AG04450 (cell line): ENCODE results near the gene THBS3. TPM values are rescaled to one million over a fixed set of nuclear protein-coding genes. Genes with fewer than 3 reads are reported as not detected.

Experiments
- CTCF ChIA-PET: fragments of 300-600, 350-600 bp; formaldehyde crosslinking; extraction: SDS; loops from one replicate; lab custom pipeline; 2022; ENCODE audit warnings: antibody characterized with exemption, inconsistent platforms; lab: Charles Lee
- POLR2A ChIA-PET: fragments of 350-600 bp; formaldehyde crosslinking; extraction: SDS; loops from one replicate; lab custom pipeline; 2021; ENCODE audit warnings: antibody characterized with exemption, inconsistent platforms; lab: Yijun Ruan, JAX
- DNase-seq: peaks from one replicate; pipeline ENCODE4 v3.0.0-alpha.2; 2011; ENCODE audit warnings: low read depth, low spot score
- H3K27ac ChIP-seq: one replicate; pipeline ENCODE4 v1.5.1; 2012; ENCODE audit warnings: low read depth, low read length, control low read depth
- H3K27me3 ChIP-seq: one replicate; pipeline ENCODE4 v1.6.0; 2012; ENCODE audit warnings: low read length; ENCODE audit not compliant: control insufficient read depth, insufficient read depth
- H3K4me3 ChIP-seq: 2 replicates; pipeline ENCODE4 v1.5.1; 2011; ENCODE audit warnings: mild to moderate bottlenecking, low read depth, low read length, control low read depth
- H3K9me3 ChIP-seq: 2 replicates; pipeline ENCODE4 v1.5.1; 2012; ENCODE audit warnings: low read length; ENCODE audit not compliant: control insufficient read depth, insufficient read depth
- CTCF ChIP-seq: IDR thresholded peaks from 2 replicates; pipeline ENCODE4 v1.5.1; 2011; ENCODE audit warnings: low read depth, low read length, control low read depth, inconsistent platforms
- polyA plus RNA-seq: library from polyadenylated mRNA; depleted of rRNA; stranded (reverse); fragments of >200 nt; gene quantifications from 2 replicates; pipeline ENCODE4 v1.2.3, GENCODE V29; 2011

Gene THBS3
- polyA plus RNA-seq, 1 experiment, result 32.5 TPM

DNA sequence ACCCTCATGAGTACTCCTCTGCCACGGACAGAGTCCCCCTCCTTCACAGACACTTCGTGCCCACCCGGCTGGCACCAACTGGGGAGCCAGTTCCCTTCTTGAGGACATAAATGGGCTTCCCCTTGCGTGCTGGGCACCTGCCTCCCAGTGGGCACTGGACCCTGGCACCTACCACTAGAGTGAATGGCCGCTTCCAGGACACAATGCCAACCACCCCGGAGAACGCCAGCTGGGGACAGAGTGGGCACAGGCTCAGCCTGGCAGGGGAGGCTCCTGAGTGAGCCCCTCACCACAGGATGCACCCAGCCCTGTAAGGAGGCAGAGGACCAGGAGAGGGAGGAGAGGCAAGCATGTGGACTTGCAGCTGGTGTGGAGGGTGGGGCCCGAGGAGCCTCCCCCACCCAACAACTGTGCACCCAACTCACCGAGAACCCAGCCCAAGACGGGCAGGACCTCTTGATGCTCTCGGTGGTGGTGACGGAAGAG, 46.6 kb upstream of the THBS3 start:
- POLR2A ChIA-PET, result interaction anchor here (1.0 kb wide), 1 partner anchor 30 kb away, joined by 3 read pairs; no protein-coding TSS in a partner anchor
- no peaks in the 10 kb centered on the region; the same call in 1 of the 2 replicates for H3K9me3 ChIP-seq
- TF ChIP-seq CTCF, result no peak
- no peak overlapping the region for H3K27ac ChIP-seq
- H3K4me3 ChIP-seq, result peak overlapping the region; percentile 77
- no peaks in the 10 kb centered on the region for H3K27me3 ChIP-seq
- CTCF ChIA-PET, result interaction anchor here (0.6 kb wide), 1 partner anchor 337 kb away, joined by 3 read pairs; no protein-coding TSS in a partner anchor
- DNase-seq, result no peak

- H3K27ac ChIP-seq, result no peak overlapping the region
- H3K27me3 ChIP-seq, result no peaks in the 10 kb centered on the region
- ChIA-PET CTCF (interaction anchor here (0.6 to 1.2 kb wide), 3 partner anchors 23 to 338 kb away, joined by 3 read pairs; partner anchors contain the start of gene KRTCAP2), POLR2A (interaction anchor here (0.5 kb wide), 1 partner anchor 55 kb away, joined by 4 read pairs; no protein-coding TSS in a partner anchor)
- DNase-seq, result no peak
- TF ChIP-seq CTCF, result no peak
- peak overlapping the region; percentile 77 for H3K4me3 ChIP-seq
- no peaks in the 10 kb centered on the region; the same call in 1 of the 2 replicates for H3K9me3 ChIP-seq
These were observed 46.1 kb upstream of the THBS3 start for GRCh38 chr1:155253797-155254196.

- Histone ChIP-seq H3K27ac (no peak overlapping the region), H3K4me3 (peak overlapping the region; percentile 77), H3K27me3 (no peaks in the 10 kb centered on the region), H3K9me3 (no peaks in the 10 kb centered on the region; the same call in 1 of the 2 replicates)
- CTCF ChIA-PET, result interaction anchor here (1.2 kb wide), 2 partner anchors 24 to 80 kb away, joined by 3 read pairs; partner anchors contain the start of gene KRTCAP2
- no peak for DNase-seq
- POLR2A ChIA-PET, result interaction anchor here (0.5 kb wide), 1 partner anchor 54 kb away, joined by 4 read pairs; no protein-coding TSS in a partner anchor
- TF ChIP-seq CTCF, result no peak
These were observed 45.5 kb upstream of the THBS3 start for GRCh38 chr1:155253208-155253607.

DNA sequence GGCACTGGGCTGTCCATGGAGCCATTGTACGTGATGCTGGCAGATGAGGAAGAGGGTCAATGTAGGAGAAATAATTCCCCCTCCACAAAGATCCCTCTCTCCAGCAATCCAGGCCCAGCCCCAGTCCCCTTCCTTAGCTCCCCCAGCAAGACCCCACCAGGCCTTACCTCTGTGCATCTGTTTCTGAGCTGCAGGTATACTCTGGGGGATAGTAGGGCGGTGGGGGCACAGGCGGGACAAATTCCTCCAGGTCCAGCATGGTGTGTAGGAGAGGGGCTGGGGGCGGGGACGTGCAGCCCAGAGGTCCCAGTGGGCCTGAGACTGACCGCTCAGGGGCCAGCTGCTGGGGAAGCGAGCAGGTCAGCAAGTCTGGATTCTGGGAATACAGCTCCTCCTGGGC, 43.9 kb upstream of the THBS3 start:
- DNase-seq, result no peak
- H3K9me3 ChIP-seq, result no peaks in the 10 kb centered on the region; the same call in 1 of the 2 replicates
- H3K4me3 ChIP-seq, result no peak overlapping the region
- H3K27ac ChIP-seq, result no peak overlapping the region
- POLR2A ChIA-PET, result interaction anchor here (1.2 to 3.0 kb wide), 3 partner anchors 10 to 56 kb away, joined by 5 to 18 read pairs (median 5); partner anchors contain the start of genes CLK2, FDPS and SCAMP3
- TF ChIP-seq CTCF, result no peak
- CTCF ChIA-PET, result interaction anchor here (0.5 to 5.7 kb wide), 42 partner anchors 9 to 1076 kb away, joined by 3 to 62 read pairs (median 8); partner anchors contain the start of genes CLK2, FDPS, HCN3 and KRTCAP2
- H3K27me3 ChIP-seq, result no peaks in the 10 kb centered on the region
